Kidney tubule cell (primary cell): Measurements from ENCODE around the gene GAPT.
"Not testable (repeated sequence)": the region's sequence is repeated elsewhere in the genome, so short reads cannot be mapped to it uniquely, and the experiment has no call there.

ENCODE experiments used
- DNase-seq: peaks from one replicate; pipeline ENCODE4 v3.0.0-alpha.2; 2018; ENCODE audit warnings: low spot score

GAPT gene

GRCh38 chr5:58503390-58504046, 12.3 kb downstream of the GAPT start:
- no peak for DNase-seq

GRCh38 chr5:58504766-58505165, 13.5 kb downstream of the GAPT start:
- no peak for DNase-seq

GRCh38 chr5:58505502-58505901, 14.3 kb downstream of the GAPT start:
- no peak for DNase-seq

- DNase-seq: no peak
These were observed 14.9 kb downstream of the GAPT start for GRCh38 chr5:58505971-58506640.

- no peak for DNase-seq
These were observed 16.5 kb downstream of the GAPT start for GRCh38 chr5:58507715-58508114.

GRCh38 chr5:58517198-58517597, 26.0 kb downstream of the GAPT start:
- no peak for DNase-seq

GRCh38 chr5:58523956-58524355, 32.7 kb downstream of the GAPT start:
- DNase-seq: no peak

- no peak for DNase-seq
These were observed 33.3 kb downstream of the GAPT start for GRCh38 chr5:58524571-58524970.

GRCh38 chr5:58530942-58531490, 39.8 kb downstream of the GAPT start:
- no peak for DNase-seq

- DNase-seq: not testable (repeated sequence)
These were observed 50.7 kb downstream of the GAPT start for GRCh38 chr5:58541935-58542334.

- no peak for DNase-seq
These were observed 51.5 kb downstream of the GAPT start for GRCh38 chr5:58542709-58543108.

- peak; percentile 74 for DNase-seq
These were observed 52.5 kb downstream of the GAPT start for GRCh38 chr5:58543723-58544122.

- no peak for DNase-seq
These were observed 53.0 kb downstream of the GAPT start for GRCh38 chr5:58544195-58544594.

- DNase-seq: no peak
These were observed 53.7 kb downstream of the GAPT start for GRCh38 chr5:58544926-58545325.

GRCh38 chr5:58545912-58546311, 54.7 kb downstream of the GAPT start:
- peak; percentile 49 for DNase-seq
